KOPT-K1 (cell line): ENCODE results near the gene ZNF107.
"Not testable (repeated sequence)": the region's sequence is repeated elsewhere in the genome, so short reads cannot be mapped to it uniquely, and the experiment has no call there.

Source experiments
- H3K27ac ChIP-seq: fragments of 200-600 bp; sonication (generic); 2 replicates; pipeline ENCODE4 v1.5.1; 2016; ENCODE audit warnings: antibody characterized with exemption, mild to moderate bottlenecking, low read depth, low read length; ENCODE audit not compliant: poor library complexity, severe bottlenecking
- H3K36me3 ChIP-seq: fragments of 200-600 bp; sonication (generic); 2 replicates; pipeline ENCODE4 v1.5.1; 2017; ENCODE audit warnings: antibody characterized with exemption, mild to moderate bottlenecking, low read length, moderate library complexity; ENCODE audit not compliant: insufficient read depth
- H3K9me3 ChIP-seq: fragments of 200-600 bp; sonication (generic); 2 replicates; pipeline ENCODE4 v1.5.1; 2017; ENCODE audit warnings: antibody characterized with exemption, low read length, mild to moderate bottlenecking; ENCODE audit not compliant: insufficient read depth, poor library complexity, severe bottlenecking

ZNF107 gene

DNA sequence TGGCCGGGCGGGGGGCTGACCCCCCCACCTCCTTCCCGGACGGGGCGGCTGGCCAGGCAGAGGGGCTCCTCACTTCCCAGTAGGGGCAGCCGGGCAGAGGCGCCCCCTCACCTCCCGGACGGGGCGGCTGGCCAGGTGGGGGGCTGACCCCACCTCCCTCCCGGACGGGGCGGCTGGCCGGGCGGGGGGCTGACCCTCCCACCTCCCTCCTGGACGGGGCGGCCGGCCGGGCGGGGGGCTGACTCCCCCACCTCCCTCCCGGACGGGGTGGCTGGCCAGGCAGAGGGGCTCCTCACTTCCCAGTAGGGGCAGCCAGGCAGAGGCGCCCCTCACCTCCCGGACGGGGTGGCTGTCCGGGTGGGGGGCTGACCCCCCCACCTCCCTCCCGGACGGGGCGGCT is 72.5 kb downstream of the ZNF107 start:
- peaks cover 16% of the 10 kb centered on the region for H3K9me3 ChIP-seq
- not testable (repeated sequence) for H3K36me3 ChIP-seq

DNA sequence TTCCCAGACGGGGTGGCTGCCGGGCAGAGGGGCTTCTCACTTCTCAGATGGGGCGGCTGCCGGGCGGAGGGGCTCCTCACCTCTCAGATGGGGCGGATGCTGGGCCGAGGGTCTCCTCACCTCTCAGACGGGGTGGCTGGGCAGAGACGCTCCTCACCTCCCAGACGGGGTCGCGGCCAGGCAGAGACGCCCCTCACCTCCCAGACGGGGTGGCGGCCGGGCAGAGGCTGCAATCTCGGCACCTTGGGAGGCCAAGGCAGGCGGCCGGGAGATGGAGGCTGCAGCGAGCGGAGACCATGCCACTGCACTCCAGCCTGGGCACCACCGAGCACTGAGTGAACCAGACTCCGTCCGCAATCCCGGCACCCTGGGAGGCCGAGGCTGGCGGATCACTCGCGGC is 73.0 kb downstream of the ZNF107 start:
- not testable (repeated sequence) for H3K27ac ChIP-seq, H3K36me3 ChIP-seq
- peaks cover 16% of the 10 kb centered on the region for H3K9me3 ChIP-seq

More for the DNA sequence above, 72.5 kb downstream of the ZNF107 start:
- not testable (repeated sequence) for H3K27ac ChIP-seq

DNA sequence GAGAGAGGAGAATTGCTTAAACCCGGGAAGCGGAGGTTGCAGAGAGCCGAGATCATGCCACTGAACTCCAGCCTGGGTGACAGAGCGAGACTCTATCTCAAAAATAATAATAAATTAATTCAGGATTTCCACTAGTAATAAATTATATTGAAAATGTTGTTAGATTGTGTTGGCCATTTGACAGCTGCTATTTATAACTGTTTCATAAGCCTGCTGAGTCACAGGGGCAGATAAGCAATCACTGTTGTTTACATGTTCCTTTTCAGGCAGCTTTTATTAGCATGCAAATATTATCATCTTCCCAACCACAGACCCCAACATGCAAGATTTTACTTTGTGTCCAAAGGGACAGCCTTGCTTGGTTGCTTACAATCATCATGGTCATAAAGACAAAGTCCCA is 78.7 kb downstream of the ZNF107 start:
- peaks cover 26% of the 10 kb centered on the region for H3K9me3 ChIP-seq
- H3K27ac ChIP-seq: no peak overlapping the region
- H3K36me3 ChIP-seq: no peaks in the 10 kb centered on the region

DNA sequence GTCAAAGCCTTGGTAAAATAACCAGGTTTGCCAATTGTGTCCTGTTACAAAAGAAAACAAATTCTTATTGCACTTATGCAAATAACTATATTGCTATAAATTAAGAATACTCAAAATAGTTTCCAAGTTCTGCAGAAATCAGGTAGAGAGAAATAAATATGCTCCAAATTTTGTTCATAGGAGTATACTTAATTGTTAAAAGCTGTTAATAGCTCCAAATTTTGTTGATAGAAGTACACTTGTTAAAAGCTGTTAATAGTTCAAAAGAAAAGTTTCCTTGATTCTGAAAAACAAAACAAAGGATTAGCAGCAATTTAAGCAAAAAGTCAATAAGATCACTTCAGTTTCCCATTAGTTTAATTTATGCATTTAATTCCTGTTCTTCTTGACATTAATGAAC is 81.9 kb downstream of the ZNF107 start:
- Histone ChIP-seq H3K9me3 (peaks cover 33% of the 10 kb centered on the region), H3K36me3 (no peaks in the 10 kb centered on the region)

DNA sequence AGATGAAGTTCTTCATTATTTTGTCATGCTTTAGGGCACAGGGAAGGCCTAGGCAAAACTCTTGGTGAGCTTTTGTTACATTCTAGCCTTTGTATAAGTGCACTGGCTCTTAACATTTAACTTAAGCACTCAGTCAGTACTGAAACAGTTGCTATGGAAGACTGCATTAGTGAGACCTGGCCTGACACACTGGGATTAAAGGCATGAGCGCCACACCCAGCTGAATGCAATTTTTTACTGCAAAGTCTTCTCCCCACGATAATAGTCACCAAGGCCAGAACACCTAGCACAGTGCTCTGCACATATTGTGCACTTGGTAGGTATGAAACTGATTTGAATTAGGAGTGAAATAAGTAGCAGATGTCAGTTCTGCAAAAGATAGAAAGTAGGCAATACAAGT is 87.1 kb downstream of the ZNF107 start:
- Histone ChIP-seq H3K27ac (no peak overlapping the region), H3K36me3 (no peaks in the 10 kb centered on the region), H3K9me3 (peaks cover 31% of the 10 kb centered on the region)

More for the DNA sequence above, 81.9 kb downstream of the ZNF107 start:
- H3K27ac ChIP-seq: no peak overlapping the region

DNA sequence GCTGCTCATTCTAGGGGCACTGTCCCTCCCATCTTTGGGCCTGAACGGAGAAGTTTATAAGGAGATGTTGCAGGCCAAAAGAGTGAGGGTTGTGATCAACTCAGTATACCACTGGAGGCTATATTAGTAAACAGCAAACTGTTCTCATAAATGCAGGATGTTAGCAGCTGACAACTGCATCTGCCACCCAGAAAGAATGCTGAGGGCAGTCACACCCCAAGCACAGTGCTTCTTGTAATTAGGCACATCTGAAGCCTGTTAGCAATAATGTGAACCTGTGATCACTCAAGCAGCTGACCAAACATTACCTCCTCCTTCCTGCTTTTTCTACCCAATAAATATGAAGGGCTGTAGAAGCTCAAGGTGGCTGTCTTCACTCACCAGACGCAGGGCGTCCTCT is 89.9 kb downstream of the ZNF107 start:
- H3K36me3 ChIP-seq: no peaks in the 10 kb centered on the region
- H3K9me3 ChIP-seq: peaks cover 19% of the 10 kb centered on the region
- no peak overlapping the region for H3K27ac ChIP-seq

DNA sequence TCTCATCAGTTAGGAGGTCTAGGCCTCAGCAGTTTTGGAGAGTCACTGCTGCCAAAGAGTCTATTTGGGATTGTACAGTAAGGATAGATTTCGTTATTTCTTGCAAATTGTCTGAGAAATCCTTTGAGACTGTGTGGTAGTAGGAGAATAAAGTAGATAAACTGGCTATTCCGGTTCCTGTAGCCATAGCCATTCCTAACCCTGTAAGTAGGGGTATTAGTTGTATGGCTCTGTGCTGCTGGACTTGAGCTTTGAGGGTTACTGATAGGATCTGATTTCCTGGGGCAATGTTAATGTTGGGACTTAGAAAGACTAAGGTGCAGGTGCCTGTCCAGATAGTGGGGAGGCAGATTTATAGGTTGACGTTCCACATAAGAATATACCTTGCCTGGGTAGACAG is 92.2 kb downstream of the ZNF107 start:
- Histone ChIP-seq H3K9me3 (peaks cover 9% of the 10 kb centered on the region), H3K36me3 (no peaks in the 10 kb centered on the region), H3K27ac (no peak overlapping the region)
